GM12891 (cell line): ENCODE measurements around the gene SCAMP3.
A peak's percentile ranks its signal among the peaks of the same experiment; 100 is the strongest.

Source experiments
- DNase-seq: peaks from one replicate; pipeline ENCODE4 v3.0.0; 2011; ENCODE audit warnings: low spot score; ENCODE audit not compliant: insufficient read length
- FAIRE-seq: peaks from 2 replicates; lab custom pipeline; 2011; peaks lifted over from hg19 to GRCh38; lab: Jason Lieb, UNC
- PAX5 ChIP-seq: IDR thresholded peaks from 2 replicates; pipeline ENCODE4 v1.6.1; 2011; ENCODE audit warnings: low read length, moderate library complexity, mild to moderate bottlenecking; ENCODE audit not compliant: insufficient read depth, severe bottlenecking
- POLR2A ChIP-seq: IDR thresholded peaks from 2 replicates; pipeline ENCODE4 v1.6.1; 2011; ENCODE audit warnings: low read depth, low read length, control low read depth
- POLR2AphosphoS5 ChIP-seq: IDR thresholded peaks from 2 replicates; pipeline ENCODE4 v1.6.1; 2011; ENCODE audit warnings: low read depth, low read length, control low read depth
- POU2F2 ChIP-seq: IDR thresholded peaks from 2 replicates; pipeline ENCODE4 v1.6.1; 2011; ENCODE audit warnings: low read depth, mild to moderate bottlenecking, control low read depth, low read length, moderate library complexity
- SPI1 ChIP-seq: IDR thresholded peaks from 2 replicates; pipeline ENCODE4 v1.6.1; 2011; ENCODE audit warnings: low read depth, low read length, control low read depth
- TAF1 ChIP-seq: IDR thresholded peaks from 2 replicates; pipeline ENCODE4 v1.6.1; 2011; ENCODE audit warnings: low read depth, low read length, control low read depth

The SCAMP3 gene

GRCh38 chr1:155287987-155288543 is 25.9 kb upstream of the SCAMP3 start:
- FAIRE-seq (no peak), DNase-seq (no peak)
- TF ChIP-seq PAX5 (no peak), SPI1 (no peak), POU2F2 (no peak)

- TF ChIP-seq SPI1 (no peak), TAF1 (no peak), POU2F2 (no peak), PAX5 (no peak), POLR2AphosphoS5 (no peak), POLR2A (no peak)
- DNase-seq (no peak), FAIRE-seq (no peak)
Measured at GRCh38 chr1:155286544-155286943, 24.4 kb upstream of the SCAMP3 start.

GRCh38 chr1:155285631-155286044 is 23.5 kb upstream of the SCAMP3 start:
- TF ChIP-seq POU2F2 = no peak
- no peak for TF ChIP-seq TAF1
- TF ChIP-seq PAX5 = no peak
- TF ChIP-seq POLR2A = no peak
- no peak for TF ChIP-seq POLR2AphosphoS5
- no peak for TF ChIP-seq SPI1
- DNase-seq = no peak
- no peak for FAIRE-seq

GRCh38 chr1:155285063-155285462 is 22.9 kb upstream of the SCAMP3 start:
- no peak for DNase-seq
- TF ChIP-seq SPI1 (no peak), TAF1 (no peak), POU2F2 (no peak), POLR2AphosphoS5 (no peak), PAX5 (no peak), POLR2A (no peak)
- FAIRE-seq = no peak

- TF ChIP-seq POLR2AphosphoS5 (no peak), TAF1 (no peak), SPI1 (no peak), POLR2A (no peak), PAX5 (no peak), POU2F2 (no peak)
- no peak for DNase-seq
- FAIRE-seq = no peak
Measured at GRCh38 chr1:155284476-155284875, 22.3 kb upstream of the SCAMP3 start.

GRCh38 chr1:155282488-155283091 is 20.4 kb upstream of the SCAMP3 start:
- DNase-seq (no peak), FAIRE-seq (no peak)
- no peak for TF ChIP-seq TAF1
- no peak for TF ChIP-seq POLR2A
- TF ChIP-seq POU2F2 = no peak
- no peak for TF ChIP-seq PAX5

- DNase-seq (no peak), FAIRE-seq (no peak)
- TF ChIP-seq POLR2A (no peak), POU2F2 (no peak), POLR2AphosphoS5 (no peak), PAX5 (no peak), SPI1 (no peak), TAF1 (no peak)
Measured at GRCh38 chr1:155279268-155279667, 17.1 kb upstream of the SCAMP3 start.

- FAIRE-seq (no peak), DNase-seq (no peak)
Measured at GRCh38 chr1:155278689-155279160, 16.6 kb upstream of the SCAMP3 start.

GRCh38 chr1:155277902-155278688 is 15.9 kb upstream of the SCAMP3 start:
- DNase-seq (no peak), FAIRE-seq (peak; percentile 31)
- TF ChIP-seq SPI1 (no peak), POLR2A (no peak), POU2F2 (no peak), PAX5 (no peak), TAF1 (no peak), POLR2AphosphoS5 (no peak)

More at GRCh38 chr1:155278689-155279160, 16.6 kb upstream of the SCAMP3 start:
- TF ChIP-seq SPI1 (no peak), POLR2A (no peak), TAF1 (no peak), POU2F2 (no peak), POLR2AphosphoS5 (no peak), PAX5 (no peak)
